Pancreas (tissue), 10 donors: ENCODE data around the gene GLT8D1. TPM values are rescaled to one million over a fixed set of nuclear protein-coding genes. Genes with fewer than 3 reads are reported as not detected.

Source experiments
- ATAC-seq, 4 donors: fragments of 200-7000 bp; cut with Tn5 transposase; one replicate each; pipeline versions ENCODE4 v1.8.0 to v1.9.1; 2020; ENCODE audit warnings: mild to moderate bottlenecking in 4 of 4, moderate library complexity in 4 of 4
- DNase-seq, 6 donors: peaks; one replicate each; pipeline ENCODE4 v3.0.0-alpha.2; 2020
- FAIRE-seq: peaks from 2 replicates; lab custom pipeline; 2012; peaks lifted over from hg19 to GRCh38; lab: Jason Lieb, UNC
- H3K27ac ChIP-seq, 4 donors: fragments of 200-600 bp; sonication (generic); 1 replicate in 3 of 4; 2 replicates in 1 of 4; pipeline versions ENCODE4 v1.5.0 to v1.8.0; 2020
- H3K27me3 ChIP-seq, 4 donors: fragments of 200-600 bp; one replicate each; pipeline ENCODE4 v1.8.0; 2021
- H3K36me3 ChIP-seq, 3 donors: fragments of 200-600 bp; sonication (generic) in 1 of 3; one replicate each; pipeline versions ENCODE4 v1.5.0 to v1.8.0; 2020 to 2021
- H3K4me1 ChIP-seq, 3 donors: fragments of 200-600 bp; one replicate each; pipeline ENCODE4 v1.8.0; 2021
- H3K4me3 ChIP-seq, 4 donors: fragments of 200-600 bp; sonication (generic) in 2 of 4; one replicate each; pipeline versions ENCODE4 v1.5.0 to v1.8.0; 2020 to 2021
- H3K9me3 ChIP-seq, 4 donors: fragments of 200-600 bp; one replicate each; pipeline ENCODE4 v1.8.0; 2021
- WGBS, 2 donors: extraction: QIAGEN DNeasy Blood & Tissue Kit; methylation state at CpG; one replicate each; pipeline ENCODE4 v1.1.7; 2013; 5-methylcytosine and 5-hydroxymethylcytosine counted together
- intact Hi-C, 3 donors: fragments of 100-400 bp; cut with DNase I; formaldehyde crosslinking; loops; one replicate each; pipeline versions ENCODE4 v1.11.1 to v1.14.2; 2022
- polyA plus RNA-seq, 2 donors: library from polyadenylated mRNA; stranded (reverse); fragments of 200-250 nt; gene quantifications; one replicate each; pipeline ENCODE4 v1.2.3, GENCODE V29; 2013
- total RNA-seq, 6 donors: library from RNA; stranded (reverse); fragmentation: NEBNext Ultra II Directional in 4 of 6; extraction: Animal tissue kit (Norgen Biotek cat#: 25700) in 4 of 6; gene quantifications; one replicate each; pipeline versions ENCODE4 v1.2.1 to v1.2.4, GENCODE V29; 2021 to 2023
- TF ChIP-seq, protein P1 (sequence below), 4 donors: fragments of 200-600 bp; sonication (generic) in 3 of 4; IDR thresholded peaks; one replicate each; pipeline versions ENCODE4 v1.5.0 to v1.8.0; 2021; ENCODE audit warnings: antibody characterized with exemption in 4 of 4
- donor health status: healthy with polysubstance abuse.
- donor health status: DM: no; HTN: no; CAD: no; lungs with moderate emphysema.
- donor health status: DM: no; HTN: no; CAD: no.
- donor health status: control.
- donor health status: control.
- donor health status: Bipolar disorder and iron deficiency.
- donor health status: DM: yes; HTN: yes; CAD: no.
- donor health status: DM: no; HTN: no; CAD: no.
- donor health status: DM: no; HTN: no; CAD: no.
- donor health status: DM: yes; HTN: yes; CAD: no.

The GLT8D1 gene
- total and polyA plus RNA-seq, 8 donors: 19.0 to 40.7 (median 23.1) TPM

- intact Hi-C loops: no loop called here
- Histone ChIP-seq H3K27ac (no peak overlapping the region), H3K9me3 (no peaks in the 10 kb centered on the region), H3K4me1 (no peaks in the 10 kb centered on the region), H3K27me3 (no peaks in the 10 kb centered on the region), H3K36me3 (no peaks in the 10 kb centered on the region), H3K4me3 (no peak overlapping the region)
- DNase-seq (no peak), ATAC-seq (no peak), FAIRE-seq (no peak)
- TF ChIP-seq, protein P1, sequence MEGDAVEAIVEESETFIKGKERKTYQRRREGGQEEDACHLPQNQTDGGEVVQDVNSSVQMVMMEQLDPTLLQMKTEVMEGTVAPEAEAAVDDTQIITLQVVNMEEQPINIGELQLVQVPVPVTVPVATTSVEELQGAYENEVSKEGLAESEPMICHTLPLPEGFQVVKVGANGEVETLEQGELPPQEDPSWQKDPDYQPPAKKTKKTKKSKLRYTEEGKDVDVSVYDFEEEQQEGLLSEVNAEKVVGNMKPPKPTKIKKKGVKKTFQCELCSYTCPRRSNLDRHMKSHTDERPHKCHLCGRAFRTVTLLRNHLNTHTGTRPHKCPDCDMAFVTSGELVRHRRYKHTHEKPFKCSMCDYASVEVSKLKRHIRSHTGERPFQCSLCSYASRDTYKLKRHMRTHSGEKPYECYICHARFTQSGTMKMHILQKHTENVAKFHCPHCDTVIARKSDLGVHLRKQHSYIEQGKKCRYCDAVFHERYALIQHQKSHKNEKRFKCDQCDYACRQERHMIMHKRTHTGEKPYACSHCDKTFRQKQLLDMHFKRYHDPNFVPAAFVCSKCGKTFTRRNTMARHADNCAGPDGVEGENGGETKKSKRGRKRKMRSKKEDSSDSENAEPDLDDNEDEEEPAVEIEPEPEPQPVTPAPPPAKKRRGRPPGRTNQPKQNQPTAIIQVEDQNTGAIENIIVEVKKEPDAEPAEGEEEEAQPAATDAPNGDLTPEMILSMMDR (IDR thresholded peaks at IDR 0.05): no peak
- WGBS, 2 donors: 91 to 95% methylated on average over 6 of the region's 6 CpGs
Measured at GRCh38 chr3:52721002-52721729, 15.6 kb upstream of the GLT8D1 start.

- TF ChIP-seq, protein P1 (IDR thresholded peaks at IDR 0.05): no peak
- DNase-seq (no peak), FAIRE-seq (no peak), ATAC-seq (no peak)
- H3K27ac ChIP-seq: no peak overlapping the region
- intact Hi-C loops: no loop called here
- no peaks in the 10 kb centered on the region for H3K36me3 ChIP-seq
- no peaks in the 10 kb centered on the region for H3K27me3 ChIP-seq
- H3K4me3 ChIP-seq: no peak overlapping the region
- H3K9me3 ChIP-seq: no peaks in the 10 kb centered on the region
- H3K4me1 ChIP-seq: no peaks in the 10 kb centered on the region
Measured at GRCh38 chr3:52719618-52720017, 14.0 kb upstream of the GLT8D1 start.

DNA sequence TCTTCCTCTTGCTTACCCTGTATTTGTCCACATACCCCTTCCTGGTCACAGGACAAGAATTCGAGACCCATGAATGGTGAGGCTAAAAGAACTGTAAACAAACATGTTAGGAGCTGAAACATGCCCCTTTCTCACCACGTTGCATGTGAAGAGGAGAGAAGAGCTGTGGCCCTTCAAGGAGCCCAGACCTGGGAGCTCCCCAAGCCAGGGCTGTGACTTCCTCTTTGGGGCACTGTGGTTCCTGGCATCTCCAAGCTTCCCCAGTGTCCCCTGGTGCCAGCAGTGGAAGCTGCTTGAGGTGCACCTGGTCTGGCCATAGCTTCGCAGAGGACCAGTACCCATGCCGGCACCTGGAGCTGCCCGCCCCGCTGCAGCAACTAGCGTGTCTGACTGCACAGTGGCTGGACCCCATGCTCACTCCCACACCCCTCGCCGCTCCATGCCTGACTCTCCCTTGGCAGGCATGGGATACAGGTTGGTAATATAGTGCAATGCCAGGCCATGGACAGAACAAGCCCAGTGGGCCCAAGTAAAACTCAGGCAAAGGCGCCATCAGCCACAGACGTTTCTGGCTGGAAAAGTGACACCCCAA lies 10.2 kb upstream of the GLT8D1 start:
- Histone ChIP-seq H3K27me3 (no peaks in the 10 kb centered on the region), H3K4me3 (no peak overlapping the region), H3K9me3 (no peaks in the 10 kb centered on the region), H3K36me3 (no peaks in the 10 kb centered on the region), H3K27ac (no peak overlapping the region), H3K4me1 (no peaks in the 10 kb centered on the region)
- TF ChIP-seq, protein P1 (IDR thresholded peaks at IDR 0.05): no peak
- intact Hi-C loops: no loop called here
- DNase-seq: no peak
- no peak for ATAC-seq
- WGBS, 2 donors: 91% methylated on average over 11 of the region's 11 CpGs
- no peak for FAIRE-seq

DNA sequence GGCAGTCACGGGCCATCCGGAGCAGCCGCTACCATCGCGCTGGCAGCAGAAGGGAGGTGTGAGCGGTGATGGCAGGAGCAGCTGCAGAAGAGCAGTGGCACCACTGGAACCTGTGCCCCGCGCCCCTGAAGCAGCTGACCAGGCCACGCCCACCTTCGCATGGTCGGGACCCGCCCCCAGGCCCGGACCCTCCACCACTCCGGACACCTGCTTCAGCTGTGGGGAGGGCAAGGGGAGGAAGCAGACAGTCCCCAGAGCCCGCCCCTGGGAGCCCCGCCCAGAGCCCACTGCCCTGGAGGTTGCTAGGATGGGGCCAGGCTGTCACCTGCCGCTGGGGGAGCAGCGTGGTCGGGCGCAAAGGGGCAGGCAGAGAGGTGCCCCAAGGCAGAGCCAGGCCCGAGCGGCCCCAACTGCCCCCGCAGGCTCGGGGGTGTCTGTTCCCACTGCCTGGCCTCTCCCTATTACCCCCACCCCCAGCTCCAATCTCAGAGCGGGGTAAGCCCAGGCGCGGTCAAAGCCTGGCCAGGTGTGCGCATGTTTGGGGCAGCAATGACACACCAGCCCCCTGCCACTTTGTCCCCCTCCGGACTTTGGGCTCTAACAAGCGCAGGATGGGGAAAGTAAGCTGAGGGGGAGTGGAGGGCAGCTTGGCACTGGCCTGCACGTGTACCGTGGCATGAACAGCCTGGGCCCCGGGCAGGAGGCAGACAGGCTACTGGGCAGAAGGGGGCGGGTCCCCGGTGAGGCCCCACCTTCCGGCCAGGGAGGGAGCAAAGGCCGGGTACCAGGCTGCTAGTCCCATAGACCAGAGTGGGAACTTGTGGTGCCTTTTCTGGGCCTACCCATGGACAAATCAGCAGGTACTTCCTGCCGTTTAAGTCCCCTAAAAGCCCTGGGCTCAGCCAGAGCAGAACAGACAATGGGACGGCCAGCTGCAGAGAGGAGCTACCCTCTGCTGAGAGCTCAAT lies 9.0 kb upstream of the GLT8D1 start:
- no peaks in the 10 kb centered on the region for H3K36me3 ChIP-seq
- ATAC-seq (peak; percentile 28 to 96 (median 34)), DNase-seq (peak in 3 of 6 donors; percentile 31 to 69 (median 35)), FAIRE-seq (no peak)
- intact Hi-C loops: no loop called here
- TF ChIP-seq, protein P1 (IDR thresholded peaks at IDR 0.05): no peak
- 64 to 69% methylated on average over 35 to 39 of the region's 39 CpGs for WGBS, 2 donors
- no peaks in the 10 kb centered on the region for H3K27me3 ChIP-seq
- H3K27ac ChIP-seq: no peak overlapping the region
- no peaks in the 10 kb centered on the region for H3K9me3 ChIP-seq
- H3K4me3 ChIP-seq: no peak overlapping the region
- H3K4me1 ChIP-seq: no peaks in the 10 kb centered on the region
